HG03439 (cell line): ENCODE measurements around the gene FAM83G.

ENCODE experiments used
- ATAC-seq: cut with Tn5 transposase; IDR thresholded peaks from one replicate; pipeline ENCODE4 v1.9.1; 2021; ENCODE audit warnings: mild to moderate bottlenecking, moderate library complexity; ENCODE audit not compliant: unreplicated experiment

Gene FAM83G

DNA sequence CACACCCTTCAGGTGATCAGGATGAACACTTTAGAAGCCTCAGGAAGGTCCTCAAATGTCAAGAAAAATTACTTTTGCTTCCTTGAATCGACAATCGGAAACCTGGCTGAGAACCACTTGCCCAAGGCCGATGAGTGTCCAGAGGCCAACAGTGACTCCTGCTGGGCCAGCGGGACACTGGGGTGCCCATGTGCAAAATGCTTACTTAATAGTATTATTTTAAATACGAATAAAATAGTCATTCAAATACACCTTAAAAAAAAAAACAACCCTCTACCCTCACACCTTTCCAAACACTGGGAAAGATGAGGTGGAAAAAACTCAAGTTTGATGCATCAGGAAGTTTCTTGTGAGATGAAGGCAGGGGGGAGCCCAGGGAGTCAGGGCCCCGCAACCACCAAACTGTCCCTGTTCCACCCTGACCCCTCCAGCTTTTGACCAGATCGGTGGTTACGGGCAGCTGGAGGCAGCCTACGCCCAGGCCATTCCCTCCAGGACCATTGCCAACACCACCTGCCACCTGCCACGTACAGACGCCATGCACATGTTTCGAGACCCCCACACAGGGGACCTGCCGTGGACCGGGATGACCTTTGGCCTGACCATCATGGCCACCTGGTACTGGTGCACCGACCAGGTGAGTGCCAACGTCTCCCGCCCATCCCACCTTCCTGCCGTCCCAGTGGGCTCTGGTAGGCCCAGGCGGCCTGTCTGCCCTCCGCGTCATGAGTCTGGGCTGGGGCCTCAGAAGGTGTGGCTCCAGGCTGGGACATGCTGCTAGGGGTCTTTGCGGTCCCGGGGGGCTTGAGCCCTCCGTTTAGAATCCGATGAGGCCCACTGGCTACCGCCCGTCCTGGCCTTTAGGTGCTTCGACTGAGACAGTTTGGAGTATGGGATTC is 33.7 kb downstream of the FAM83G start:
- ATAC-seq: no peak

DNA sequence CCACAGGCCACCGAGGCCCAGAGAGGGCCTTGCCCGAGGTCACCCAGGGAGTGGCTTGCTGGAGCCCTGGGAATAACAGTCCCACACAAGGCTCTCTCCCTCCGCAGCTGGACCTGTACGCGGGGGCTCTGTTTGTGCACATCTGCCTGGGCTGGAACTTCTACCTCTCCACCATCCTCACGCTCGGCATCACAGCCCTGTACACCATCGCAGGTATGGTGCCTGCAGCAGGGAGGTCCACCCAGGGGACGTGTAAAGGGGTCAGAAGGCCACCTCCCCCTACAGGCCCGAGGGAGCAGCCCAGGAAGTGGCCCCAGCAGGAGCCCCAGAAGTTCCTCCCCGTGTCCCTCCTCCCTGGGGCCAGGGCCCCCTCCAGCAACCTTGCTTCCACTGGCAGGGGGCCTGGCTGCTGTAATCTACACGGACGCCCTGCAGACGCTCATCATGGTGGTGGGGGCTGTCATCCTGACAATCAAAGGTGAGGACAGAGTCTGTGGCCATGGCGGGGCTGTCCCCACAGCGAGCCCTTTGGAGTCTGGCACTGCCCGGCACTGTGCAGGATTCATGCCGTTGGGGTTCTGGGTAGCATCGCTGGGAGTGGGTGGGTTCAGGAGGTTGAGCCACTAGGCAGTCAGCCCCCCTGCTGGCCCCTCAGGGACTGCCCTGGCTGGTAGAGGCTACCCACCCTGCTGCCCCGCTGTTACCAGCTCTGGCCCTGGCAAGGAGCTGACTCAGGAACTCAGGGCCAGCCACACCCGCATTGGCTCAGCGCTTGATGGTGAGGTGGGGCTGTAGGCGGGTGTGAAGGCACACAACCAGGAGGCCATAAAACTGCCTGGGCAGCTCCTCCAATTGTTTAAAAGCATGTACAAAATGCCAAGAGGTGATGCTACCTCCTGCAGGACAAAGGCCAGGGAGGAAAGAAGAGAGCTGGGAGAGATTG is 35.3 kb downstream of the FAM83G start:
- ATAC-seq: no peak

DNA sequence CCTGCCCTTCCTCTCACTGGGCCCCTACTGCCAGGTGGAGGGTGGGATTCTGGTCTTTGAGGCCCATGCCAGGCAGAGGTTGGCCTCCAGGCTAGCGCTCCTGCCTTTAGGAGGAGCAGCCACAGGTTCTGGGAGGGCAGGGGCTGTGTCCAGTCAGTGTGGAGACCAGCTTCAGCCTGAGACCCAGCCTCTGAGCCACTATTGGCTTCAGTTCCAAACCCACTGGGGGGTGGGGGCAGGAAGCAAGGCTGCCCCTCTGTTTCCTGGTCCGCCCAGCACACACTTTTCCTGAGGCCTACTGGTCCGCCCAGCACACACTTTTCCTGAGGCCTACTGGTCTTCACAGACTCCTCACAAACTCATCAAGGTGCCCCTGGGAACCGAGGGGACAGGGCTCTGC is 36.2 kb downstream of the FAM83G start:
- ATAC-seq: no peak

DNA sequence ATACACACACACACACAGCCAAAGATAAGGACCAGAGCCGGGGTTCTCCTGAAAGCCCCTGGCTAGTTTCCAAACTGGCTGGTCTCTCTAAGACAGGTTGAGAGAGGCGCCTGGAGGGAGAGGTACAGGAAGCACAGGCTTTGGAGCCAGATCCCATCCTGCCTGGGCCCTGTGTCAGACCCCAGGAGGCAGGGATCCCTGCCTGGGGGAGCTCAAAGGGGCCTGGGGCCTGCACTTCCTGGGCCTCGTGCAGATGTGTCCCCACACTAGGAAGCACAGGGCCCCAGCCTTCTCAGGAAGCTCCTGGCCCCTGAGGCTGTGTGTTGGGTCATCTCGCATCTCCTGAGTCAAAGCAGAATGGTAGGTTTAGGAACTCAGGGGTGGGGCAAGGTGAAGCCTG is 36.6 kb downstream of the FAM83G start:
- ATAC-seq: no peak

DNA sequence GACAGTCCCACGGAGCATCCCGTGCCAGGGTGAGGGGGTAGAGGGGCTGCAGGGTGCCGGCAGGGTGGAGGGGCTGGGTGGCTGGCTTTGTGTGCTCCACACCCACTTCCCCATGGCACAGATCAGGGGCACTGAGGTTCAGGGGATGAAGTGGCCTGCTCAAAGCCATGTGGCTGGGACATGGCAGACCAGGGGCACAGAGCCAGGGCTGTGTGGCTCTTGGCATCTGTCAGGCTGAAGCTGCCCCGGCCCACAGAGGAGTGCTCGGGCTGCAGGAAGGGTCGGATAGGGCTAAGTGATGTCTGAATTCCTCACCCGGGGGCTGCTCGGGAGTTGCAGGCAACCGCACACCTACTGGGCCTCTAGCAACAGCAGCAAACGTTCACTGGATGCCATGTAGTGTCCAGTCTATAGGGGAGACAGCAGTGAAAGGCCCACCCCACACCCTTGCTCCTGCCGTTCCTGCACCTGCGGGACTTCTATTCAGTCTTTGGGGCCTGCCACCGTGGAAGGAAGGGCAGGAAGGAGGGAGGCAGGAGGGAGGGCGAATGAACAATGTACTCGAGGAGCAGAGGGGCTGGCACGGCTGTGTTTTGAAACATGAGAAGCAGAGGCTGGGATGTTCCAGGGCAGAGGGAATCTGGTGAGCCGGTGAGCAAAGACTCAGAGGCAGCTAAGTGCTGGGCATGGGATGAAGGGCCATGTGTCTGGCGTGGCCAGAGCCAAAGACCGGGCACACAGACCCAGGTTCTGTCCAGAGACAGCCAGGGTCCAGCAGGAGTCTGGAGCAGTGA is 37.5 kb downstream of the FAM83G start:
- no peak for ATAC-seq

DNA sequence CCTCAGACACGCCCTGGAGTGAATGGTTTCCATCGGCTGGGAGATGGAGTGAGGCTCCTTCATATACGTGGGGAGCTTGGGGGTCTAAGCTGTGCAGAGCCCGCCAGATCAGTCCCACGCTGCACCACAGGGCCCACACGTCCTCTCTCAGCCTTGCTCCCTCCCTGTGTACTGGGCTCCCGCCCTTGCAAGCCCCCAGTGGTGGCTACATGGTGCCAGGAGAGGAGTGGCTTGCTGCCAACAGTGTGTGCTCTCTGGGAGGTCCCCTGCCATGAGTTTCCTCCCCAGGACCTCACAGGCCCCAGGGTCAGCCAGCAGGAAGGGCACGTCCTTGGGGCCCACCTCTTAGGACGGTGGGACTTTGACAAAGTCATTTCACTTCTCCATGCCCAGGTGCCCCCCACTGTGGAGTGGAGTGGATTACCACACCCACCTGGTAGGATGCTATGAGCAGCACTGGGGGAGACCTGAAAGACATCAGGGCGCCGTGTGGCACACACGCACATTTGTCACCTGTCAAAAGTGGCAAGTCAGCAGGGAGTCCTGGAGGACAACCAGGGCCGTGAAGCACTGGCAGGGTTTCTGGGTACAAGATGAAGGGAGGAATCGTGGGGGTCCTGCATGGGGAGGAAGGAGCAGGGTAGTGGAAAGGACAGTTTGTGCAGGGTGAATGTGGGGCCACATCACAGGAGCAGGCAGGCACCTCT is 38.9 kb downstream of the FAM83G start:
- ATAC-seq: no peak

DNA sequence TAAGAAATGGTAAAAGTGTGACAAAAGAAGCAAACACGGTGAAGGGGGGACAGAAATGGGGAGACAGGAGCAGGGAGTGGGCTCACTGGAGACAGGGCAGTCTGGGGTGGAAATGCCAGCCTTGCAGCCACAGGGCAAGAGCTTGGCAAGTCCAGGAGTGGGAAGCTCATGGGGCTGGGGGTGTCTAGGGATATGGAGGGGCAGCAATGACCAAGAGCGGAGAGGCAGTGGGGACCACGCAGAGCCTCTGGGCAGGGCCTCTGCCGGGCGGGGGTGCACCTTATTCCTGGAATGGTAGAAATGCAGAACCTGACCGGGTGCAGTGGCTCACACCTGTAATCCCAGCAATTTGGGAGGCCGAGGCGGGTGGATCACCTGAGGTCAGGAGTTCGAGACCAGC is 40.0 kb downstream of the FAM83G start:
- no peak for ATAC-seq

DNA sequence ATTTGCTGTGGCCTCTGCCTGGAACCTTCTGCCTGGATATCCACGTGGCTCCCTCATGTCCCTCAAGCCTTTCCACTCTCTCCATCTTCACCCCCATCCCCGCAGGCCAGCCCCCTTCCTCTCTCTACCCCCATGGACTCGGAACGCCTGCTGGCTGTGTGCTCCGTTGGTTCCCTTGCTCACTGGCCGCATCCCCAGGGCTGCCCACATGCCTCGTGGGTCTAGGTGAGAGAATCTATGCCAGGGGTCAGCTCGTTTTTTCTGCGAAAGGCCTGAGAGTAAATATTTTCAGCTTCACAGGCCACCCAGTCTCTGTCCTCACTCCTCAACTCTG is 40.6 kb downstream of the FAM83G start:
- no peak for ATAC-seq

DNA sequence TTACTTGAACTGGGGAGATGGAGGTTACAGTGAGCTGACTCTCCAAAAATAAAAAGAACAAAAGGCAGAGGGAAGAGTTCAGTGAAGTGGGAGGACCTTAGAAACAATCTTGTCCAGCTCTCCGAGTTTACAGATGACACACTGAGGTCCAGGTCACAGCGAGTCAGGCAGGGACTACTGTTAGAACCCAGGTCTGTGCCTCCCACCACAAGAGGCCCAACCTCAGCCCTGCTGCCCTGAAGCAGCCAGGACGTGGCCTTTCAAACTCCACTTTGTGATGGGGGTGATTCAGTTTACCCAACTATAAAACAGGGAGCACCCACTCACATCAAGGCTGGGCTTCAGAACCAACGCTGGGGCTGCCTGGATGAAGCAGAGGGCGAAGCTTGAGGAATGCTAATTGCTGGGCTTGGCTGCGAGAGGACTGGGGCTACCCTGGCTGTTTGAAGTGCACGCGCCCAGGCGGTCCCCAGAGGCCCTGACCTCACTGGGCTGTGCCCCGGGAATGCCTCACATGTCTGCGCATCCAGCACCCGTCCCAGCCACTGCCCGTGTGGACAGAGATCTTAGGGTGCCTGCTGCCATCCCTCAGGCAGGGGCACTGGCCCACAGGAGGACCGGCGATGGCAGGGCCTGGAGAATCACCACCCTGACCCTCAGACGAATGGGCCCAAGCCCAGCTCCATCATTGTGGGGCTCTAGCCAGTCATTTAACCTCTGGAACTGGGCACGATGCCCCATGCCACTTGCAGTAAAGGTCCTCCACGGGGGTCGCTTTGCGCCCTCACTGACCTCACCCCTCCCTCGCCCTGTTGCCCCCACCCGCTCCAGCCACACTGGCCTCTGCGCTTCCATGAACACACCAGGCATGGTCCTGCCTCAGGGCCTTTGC is 41.2 kb downstream of the FAM83G start:
- ATAC-seq: no peak

DNA sequence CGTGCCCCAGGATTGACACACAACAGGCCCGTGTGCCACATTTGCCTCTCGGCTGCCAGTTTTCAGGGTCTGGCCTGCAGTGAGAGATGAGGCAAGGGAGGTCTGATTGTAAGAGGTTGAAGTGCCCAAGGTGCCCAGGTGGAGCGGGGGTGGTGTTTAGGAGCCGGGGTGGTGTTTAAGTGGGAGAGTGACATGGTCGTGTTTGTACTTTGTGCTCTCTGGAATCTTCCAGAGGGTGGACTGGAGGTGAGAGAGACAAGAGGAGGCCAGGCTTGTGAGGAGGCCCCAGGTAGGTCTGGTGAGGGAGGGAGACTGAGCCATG is 42.1 kb downstream of the FAM83G start:
- no peak for ATAC-seq

DNA sequence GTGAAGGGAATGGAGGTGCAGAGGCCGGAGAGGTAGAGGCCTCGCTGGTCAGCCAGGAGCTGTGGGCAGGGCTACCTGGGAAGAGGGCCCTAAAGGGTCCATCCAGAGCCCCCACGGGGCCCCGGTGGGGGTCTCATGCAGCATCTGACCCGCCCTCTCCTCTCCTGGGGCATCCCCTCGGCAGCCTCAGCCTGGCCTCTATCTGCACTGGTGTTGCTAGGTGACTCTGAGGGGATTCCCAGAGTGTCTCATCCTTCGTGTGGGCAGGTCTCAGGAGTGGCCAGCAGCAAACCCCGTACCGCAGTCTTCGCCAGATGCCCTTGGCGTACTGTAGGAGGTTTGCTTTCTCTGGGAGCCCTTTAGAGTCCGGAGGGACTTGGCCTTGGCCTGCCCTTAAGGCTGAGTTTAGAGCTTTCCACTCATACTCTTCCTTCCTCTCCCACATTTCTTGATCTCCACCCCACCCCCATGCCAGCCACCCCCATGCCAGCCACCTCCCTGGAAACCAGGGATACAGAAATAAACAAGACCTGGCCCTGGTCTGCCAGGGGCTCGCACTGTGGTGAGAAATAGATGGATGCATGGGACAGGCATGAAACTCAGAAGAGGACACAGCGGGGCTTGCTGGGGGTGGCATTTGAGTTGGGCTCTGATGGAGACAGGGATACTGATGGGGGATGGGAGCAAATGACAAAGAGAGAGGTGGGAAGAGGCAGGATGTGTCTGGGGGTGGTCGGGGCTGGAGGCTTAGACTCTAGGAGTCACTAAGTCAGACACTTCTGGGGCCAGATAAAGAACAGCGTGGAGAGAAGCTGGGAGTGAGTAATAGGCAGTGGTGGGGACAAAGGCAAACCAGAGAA is 42.7 kb downstream of the FAM83G start:
- ATAC-seq: no peak

DNA sequence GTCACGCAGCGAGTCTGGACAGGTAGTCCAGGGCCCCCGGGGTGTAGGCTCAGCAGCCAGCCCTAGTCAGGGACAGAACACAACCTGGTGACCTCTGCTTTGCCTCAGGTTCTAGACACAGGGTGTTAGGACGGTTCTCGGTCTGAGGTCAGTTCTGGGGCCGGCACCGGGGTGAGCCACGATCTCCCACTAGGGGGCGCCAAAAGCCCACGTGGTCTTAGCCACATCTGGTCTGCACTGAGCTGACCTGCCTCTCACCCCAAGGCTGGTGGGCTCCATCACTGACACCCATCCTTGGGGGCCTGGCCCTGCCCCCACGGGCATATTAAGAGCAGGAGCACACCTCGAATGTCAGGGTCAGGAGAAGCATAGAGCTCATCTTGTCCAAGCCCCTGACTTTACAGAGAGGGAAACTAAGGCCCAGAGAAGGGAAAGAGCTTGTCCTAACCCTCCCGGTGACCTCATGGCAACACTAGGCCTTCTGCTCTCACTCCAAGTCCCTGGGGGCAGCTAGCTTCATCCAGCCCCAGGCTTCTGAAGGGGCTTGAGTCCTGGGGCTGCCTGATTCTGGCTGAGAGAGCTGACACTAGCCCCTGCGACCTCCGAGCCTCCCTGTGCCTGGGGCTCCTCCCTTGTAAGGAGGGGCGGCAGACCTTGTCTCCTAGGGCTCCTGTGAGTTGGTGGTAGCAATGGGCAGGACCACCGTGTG is 43.6 kb downstream of the FAM83G start:
- ATAC-seq: peak; percentile 56

DNA sequence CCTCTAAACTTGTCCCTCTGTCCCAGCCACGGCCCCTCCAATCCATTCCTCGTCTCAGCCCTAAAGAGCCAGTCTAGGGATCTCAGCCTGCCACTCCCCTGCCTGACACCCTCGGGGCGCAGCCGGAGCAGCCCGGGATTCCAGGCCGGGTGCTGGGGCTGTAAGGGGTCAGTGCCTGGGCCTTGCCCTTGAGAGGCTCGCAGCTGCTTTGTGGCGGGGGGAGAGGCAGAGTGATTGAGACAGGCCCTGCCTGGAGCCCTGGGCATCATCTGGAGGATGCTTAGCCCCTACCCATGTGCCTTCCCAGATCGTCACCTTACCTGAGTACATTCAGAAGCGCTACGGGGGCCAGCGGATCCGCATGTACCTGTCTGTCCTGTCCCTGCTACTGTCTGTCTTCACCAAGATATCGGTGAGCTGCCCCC is 44.3 kb downstream of the FAM83G start:
- ATAC-seq: no peak

DNA sequence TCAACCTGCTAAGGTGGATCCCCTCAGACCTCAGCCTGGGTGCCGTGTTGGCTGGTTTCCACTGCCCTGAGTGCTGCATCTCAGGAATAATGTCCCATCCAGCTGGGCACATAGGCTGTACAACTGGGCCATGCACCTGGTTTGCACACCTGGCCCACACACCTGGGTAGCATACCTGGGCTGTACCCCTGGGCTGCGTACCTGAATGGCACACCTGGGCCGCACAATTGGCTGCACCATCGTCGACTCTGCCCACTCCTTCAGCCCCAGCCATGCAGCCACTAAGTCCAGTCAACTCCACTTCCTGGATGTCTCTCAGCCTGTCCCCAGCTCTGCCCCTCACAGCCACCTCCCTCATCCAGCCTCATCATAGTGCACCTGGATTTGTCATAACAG is 44.7 kb downstream of the FAM83G start:
- ATAC-seq: no peak

DNA sequence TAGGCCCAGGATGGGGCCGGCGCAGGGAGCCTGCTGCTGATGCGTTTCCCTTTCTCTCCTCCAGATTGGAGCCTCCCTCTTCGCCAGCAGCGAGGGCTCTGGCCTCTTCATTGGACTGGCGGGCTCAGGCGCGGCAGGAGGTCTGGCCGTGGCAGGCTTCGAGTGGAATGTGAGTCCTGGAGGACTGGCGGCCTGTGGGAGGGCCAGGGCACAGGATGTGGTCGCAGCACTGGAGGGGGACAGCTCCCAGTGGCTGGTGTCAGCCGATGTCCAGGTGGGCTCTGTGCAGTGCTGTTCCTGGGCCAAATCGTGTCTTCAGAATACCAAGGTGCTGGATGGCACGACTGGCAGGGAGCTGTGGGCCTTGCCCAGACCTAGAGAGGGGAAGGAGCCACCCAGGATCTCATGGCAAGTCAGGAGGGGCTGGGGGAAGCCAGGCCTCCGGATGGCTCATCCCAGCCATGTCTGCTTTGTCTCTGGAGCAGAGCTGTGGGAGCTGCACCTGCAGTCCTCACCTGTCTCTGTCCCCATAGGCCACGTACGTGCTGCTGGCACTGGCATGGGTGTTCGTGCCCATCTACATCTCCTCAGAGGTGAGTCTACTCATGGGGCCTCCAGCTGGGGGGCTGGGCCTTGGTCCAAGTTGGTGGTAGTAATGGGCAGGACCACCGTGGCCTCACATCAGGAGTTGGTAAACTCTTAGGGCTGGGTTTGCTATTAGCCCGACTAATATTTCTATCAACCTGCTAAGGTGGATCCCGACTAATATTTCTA is 45.3 kb downstream of the FAM83G start:
- no peak for ATAC-seq

DNA sequence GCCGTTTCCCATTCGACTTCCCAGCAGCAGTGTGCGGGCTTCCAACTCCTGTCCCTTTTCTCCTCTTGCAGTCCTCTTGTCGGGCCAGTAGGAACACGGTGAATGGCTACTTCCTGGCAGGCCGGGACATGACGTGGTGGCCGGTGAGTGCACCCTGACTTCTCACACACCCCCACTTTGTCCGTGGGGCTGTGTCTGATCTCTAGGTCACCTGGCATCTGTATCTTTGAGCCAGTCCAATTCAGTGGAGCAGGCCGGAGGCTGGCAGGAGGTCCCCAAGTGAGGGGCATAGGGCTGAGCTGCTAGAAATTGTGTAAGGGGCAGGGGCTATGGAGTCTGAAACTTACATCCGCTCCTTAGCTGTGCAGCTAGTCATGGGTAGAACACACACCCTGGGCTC is 46.0 kb downstream of the FAM83G start:
- ATAC-seq: no peak

DNA sequence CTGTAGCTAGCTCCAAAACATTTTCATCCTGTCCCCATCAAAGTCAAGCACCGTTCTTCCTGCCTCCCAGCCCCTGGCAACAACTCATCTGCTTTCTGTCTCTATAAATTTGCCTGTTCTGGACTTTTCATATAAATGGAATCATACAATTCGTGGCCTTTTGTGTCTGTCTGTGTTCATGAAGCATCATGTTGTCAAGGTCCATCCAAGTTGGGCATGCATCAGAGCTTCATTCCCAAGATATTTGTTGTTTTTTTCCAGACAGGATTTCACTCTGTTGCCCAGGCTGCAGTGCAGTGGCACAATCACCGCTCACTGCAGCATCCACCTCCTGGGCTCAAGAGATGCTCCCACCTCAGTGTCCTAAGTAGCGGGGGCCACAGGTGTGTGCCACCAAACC is 46.7 kb downstream of the FAM83G start:
- no peak for ATAC-seq
